GM12878 (cell line): ENCODE results near the gene PRC1.

Source experiments
- ASH2L ChIP-seq: fragments of 300-600, 200-600 bp; sonication (generic); IDR thresholded peaks from 2 replicates; pipeline ENCODE4 v1.6.1; 2017; ENCODE audit warnings: low read depth, mild to moderate bottlenecking, borderline replicate concordance
- BCL11A ChIP-seq: IDR thresholded peaks from 2 replicates; pipeline ENCODE4 v1.6.1; 2011; ENCODE audit warnings: low read depth, low read length
- CREM ChIP-seq: IDR thresholded peaks from 2 replicates; pipeline ENCODE4 v1.6.1; 2014; ENCODE audit warnings: antibody characterized with exemption, low read depth
- ESRRA ChIP-seq: IDR thresholded peaks from 2 replicates; pipeline ENCODE4 v1.6.1; 2012; ENCODE audit warnings: mild to moderate bottlenecking, low read length, improper control_type of control experiment
- FOS ChIP-seq: IDR thresholded peaks from 3 replicates; pipeline ENCODE4 v1.6.1; 2011; ENCODE audit warnings: borderline replicate concordance; ENCODE audit not compliant: insufficient read length; ENCODE audit errors: extremely low read depth
- HDGF ChIP-seq: fragments of 450-650 bp; IDR thresholded peaks from 2 replicates; pipeline ENCODE4 v1.6.1; 2016; ENCODE audit warnings: antibody characterized with exemption
- JUNB ChIP-seq: IDR thresholded peaks from 2 replicates; pipeline ENCODE4 v1.6.1; 2016; ENCODE audit warnings: antibody characterized with exemption, mild to moderate bottlenecking
- MYC ChIP-seq: IDR thresholded peaks from 2 replicates; pipeline ENCODE4 v1.6.1; 2011; ENCODE audit warnings: mild to moderate bottlenecking, low read length, moderate library complexity, inconsistent platforms; ENCODE audit not compliant: insufficient read depth, insufficient replicate concordance, insufficient read length, severe bottlenecking
- NFIC ChIP-seq: IDR thresholded peaks from 2 replicates; pipeline ENCODE4 v1.6.1; 2012; ENCODE audit warnings: low read depth, mild to moderate bottlenecking, inconsistent platforms, low read length, moderate library complexity
- POLR2A ChIP-seq: IDR thresholded peaks from 2 replicates; pipeline ENCODE4 v1.6.1; 2011; ENCODE audit warnings: low read depth, mild to moderate bottlenecking, low read length
- YY1 ChIP-seq: IDR thresholded peaks from 2 replicates; pipeline ENCODE4 v1.6.1; 2011; ENCODE audit warnings: low read depth, mild to moderate bottlenecking, low read length
- TF ChIP-seq, protein P1 (sequence below), 3 experiments: IDR thresholded peaks in 2 of 3; conservative IDR thresholded peaks in 1 of 3; 2 replicates each; pipeline ENCODE4 v1.5.1; 2011; ENCODE audit warnings: low read depth in 3 of 3, low read length in 3 of 3, mild to moderate bottlenecking in 3 of 3, control low read depth in 2 of 3, moderate library complexity in 2 of 3, inconsistent platforms in 1 of 3, mixed read lengths in 1 of 3; ENCODE audit not compliant: control insufficient read depth in 2 of 3, insufficient read depth in 1 of 3; ENCODE audit errors: extremely low read depth in 1 of 3
- TF ChIP-seq, protein P2 (sequence below): IDR thresholded peaks from 2 replicates; pipeline ENCODE4 v1.6.1; 2012; ENCODE audit warnings: low read depth, low read length, improper control_type of control experiment
- TF ChIP-seq, protein P3 (sequence below): IDR thresholded peaks from 2 replicates; pipeline ENCODE4 v1.6.1; 2012; ENCODE audit warnings: mild to moderate bottlenecking, low read depth, low read length

DNA sequence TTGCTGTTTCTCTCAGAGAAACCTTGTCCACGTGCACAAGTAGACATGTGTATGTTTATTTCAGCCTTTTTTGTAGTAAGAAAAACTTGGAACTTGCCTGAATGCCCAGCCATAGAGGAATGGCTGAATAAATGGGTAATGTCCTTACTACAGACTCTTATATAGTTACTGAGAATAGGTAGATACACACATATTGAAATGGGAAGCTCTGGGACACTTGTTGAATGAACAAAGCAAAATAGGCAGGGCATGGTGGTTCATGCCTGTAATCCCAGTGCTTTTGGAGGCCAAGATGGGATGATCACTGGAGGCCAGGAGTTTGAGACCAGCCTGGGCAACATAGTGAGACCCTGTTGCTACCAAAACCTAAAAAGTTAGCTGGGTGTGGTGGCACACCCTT, 57.5 kb downstream of the PRC1 start:
- TF ChIP-seq NFIC (no peak), CREM (no peak), FOS (no peak), YY1 (no peak), POLR2A (no peak), ESRRA (no peak), BCL11A (no peak), ASH2L (no peak), HDGF (no peak), JUNB (no peak), MYC (no peak)
- TF ChIP-seq, protein P1, sequence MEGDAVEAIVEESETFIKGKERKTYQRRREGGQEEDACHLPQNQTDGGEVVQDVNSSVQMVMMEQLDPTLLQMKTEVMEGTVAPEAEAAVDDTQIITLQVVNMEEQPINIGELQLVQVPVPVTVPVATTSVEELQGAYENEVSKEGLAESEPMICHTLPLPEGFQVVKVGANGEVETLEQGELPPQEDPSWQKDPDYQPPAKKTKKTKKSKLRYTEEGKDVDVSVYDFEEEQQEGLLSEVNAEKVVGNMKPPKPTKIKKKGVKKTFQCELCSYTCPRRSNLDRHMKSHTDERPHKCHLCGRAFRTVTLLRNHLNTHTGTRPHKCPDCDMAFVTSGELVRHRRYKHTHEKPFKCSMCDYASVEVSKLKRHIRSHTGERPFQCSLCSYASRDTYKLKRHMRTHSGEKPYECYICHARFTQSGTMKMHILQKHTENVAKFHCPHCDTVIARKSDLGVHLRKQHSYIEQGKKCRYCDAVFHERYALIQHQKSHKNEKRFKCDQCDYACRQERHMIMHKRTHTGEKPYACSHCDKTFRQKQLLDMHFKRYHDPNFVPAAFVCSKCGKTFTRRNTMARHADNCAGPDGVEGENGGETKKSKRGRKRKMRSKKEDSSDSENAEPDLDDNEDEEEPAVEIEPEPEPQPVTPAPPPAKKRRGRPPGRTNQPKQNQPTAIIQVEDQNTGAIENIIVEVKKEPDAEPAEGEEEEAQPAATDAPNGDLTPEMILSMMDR (IDR thresholded peaks at IDR 0.05 in 2 of 3, conservative IDR thresholded peaks at IDR 0.05 in 1 of 3; ENCODE audit: control insufficient read depth in 2 of 3, extremely low read depth in 1 of 3, insufficient read depth in 1 of 3, low read depth in 3 of 3, low read length in 3 of 3) = no peak
- TF ChIP-seq, protein P2, sequence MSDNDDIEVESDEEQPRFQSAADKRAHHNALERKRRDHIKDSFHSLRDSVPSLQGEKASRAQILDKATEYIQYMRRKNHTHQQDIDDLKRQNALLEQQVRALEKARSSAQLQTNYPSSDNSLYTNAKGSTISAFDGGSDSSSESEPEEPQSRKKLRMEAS = no peak
- TF ChIP-seq, protein P3, sequence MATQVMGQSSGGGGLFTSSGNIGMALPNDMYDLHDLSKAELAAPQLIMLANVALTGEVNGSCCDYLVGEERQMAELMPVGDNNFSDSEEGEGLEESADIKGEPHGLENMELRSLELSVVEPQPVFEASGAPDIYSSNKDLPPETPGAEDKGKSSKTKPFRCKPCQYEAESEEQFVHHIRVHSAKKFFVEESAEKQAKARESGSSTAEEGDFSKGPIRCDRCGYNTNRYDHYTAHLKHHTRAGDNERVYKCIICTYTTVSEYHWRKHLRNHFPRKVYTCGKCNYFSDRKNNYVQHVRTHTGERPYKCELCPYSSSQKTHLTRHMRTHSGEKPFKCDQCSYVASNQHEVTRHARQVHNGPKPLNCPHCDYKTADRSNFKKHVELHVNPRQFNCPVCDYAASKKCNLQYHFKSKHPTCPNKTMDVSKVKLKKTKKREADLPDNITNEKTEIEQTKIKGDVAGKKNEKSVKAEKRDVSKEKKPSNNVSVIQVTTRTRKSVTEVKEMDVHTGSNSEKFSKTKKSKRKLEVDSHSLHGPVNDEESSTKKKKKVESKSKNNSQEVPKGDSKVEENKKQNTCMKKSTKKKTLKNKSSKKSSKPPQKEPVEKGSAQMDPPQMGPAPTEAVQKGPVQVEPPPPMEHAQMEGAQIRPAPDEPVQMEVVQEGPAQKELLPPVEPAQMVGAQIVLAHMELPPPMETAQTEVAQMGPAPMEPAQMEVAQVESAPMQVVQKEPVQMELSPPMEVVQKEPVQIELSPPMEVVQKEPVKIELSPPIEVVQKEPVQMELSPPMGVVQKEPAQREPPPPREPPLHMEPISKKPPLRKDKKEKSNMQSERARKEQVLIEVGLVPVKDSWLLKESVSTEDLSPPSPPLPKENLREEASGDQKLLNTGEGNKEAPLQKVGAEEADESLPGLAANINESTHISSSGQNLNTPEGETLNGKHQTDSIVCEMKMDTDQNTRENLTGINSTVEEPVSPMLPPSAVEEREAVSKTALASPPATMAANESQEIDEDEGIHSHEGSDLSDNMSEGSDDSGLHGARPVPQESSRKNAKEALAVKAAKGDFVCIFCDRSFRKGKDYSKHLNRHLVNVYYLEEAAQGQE = no peak
